ENCODE data around the gene SELENOW.

DNA sequence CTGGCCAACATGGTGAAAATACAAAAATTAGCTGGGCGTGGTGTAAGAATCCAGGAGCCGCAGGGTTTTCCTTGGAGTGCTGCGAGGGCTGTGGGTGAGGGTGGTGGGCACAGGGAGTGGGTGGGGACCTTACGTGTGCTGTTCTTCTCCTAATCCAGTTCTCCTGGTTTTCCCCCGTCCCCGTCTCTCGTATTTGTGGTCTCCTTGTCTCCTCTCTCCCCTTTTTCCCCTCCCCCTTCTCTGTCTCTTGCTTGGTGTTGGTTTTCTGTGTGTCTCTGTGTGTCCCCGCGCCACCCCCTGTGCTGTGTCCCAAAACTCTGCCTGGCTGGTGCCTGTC lies 1.7 kb downstream of the SELENOW start:
- TF ChIP-seq POLR2A (IDR thresholded peaks at IDR 0.05) (no peak), POLR2AphosphoS5 (IDR thresholded peaks at IDR 0.05) (no peak), EP300 (IDR thresholded peaks at IDR 0.05) (no peak)
- TF ChIP-seq, protein P1, sequence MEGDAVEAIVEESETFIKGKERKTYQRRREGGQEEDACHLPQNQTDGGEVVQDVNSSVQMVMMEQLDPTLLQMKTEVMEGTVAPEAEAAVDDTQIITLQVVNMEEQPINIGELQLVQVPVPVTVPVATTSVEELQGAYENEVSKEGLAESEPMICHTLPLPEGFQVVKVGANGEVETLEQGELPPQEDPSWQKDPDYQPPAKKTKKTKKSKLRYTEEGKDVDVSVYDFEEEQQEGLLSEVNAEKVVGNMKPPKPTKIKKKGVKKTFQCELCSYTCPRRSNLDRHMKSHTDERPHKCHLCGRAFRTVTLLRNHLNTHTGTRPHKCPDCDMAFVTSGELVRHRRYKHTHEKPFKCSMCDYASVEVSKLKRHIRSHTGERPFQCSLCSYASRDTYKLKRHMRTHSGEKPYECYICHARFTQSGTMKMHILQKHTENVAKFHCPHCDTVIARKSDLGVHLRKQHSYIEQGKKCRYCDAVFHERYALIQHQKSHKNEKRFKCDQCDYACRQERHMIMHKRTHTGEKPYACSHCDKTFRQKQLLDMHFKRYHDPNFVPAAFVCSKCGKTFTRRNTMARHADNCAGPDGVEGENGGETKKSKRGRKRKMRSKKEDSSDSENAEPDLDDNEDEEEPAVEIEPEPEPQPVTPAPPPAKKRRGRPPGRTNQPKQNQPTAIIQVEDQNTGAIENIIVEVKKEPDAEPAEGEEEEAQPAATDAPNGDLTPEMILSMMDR (IDR thresholded peaks at IDR 0.05): no peak
